OCI-LY3 (cell line): ENCODE results near the gene COX8C.

Experiments used
- H2AFZ ChIP-seq: fragments of 200-600, 300-600 bp; shearing (Covaris generic); 2 replicates; pipeline ENCODE4 v1.6.0; 2014; ENCODE audit warnings: antibody characterized with exemption, low read depth, low read length
- H3K27ac ChIP-seq: fragments of 200-600, 300-600 bp; sonication (generic); 2 replicates; pipeline ENCODE4 v1.5.1; 2014; ENCODE audit warnings: mild to moderate bottlenecking, low read length, moderate library complexity, mixed read lengths
- H3K27me3 ChIP-seq: fragments of 200-600, 300-600 bp; sonication (generic); 2 replicates; pipeline ENCODE4 v1.6.1; 2014; ENCODE audit warnings: low read depth, low read length, mixed read lengths
- H3K36me3 ChIP-seq: fragments of 200-600, 300-600 bp; sonication (generic); replicated peaks from 2 replicates; pipeline ENCODE3; 2014; ENCODE audit warnings: low read depth, low read length, mixed read lengths
- H3K4me1 ChIP-seq: fragments of 300-600, 200-600 bp; sonication (generic); 2 replicates; pipeline ENCODE4 v1.6.1; 2014; ENCODE audit warnings: low read length, mixed read lengths
- H3K4me2 ChIP-seq: fragments of 200-600, 300-600 bp; sonication (generic); 2 replicates; pipeline ENCODE4 v1.6.1; 2014; ENCODE audit warnings: low read length, mixed read lengths
- H3K4me3 ChIP-seq: fragments of 300-600, 200-600 bp; sonication (generic); 2 replicates; pipeline ENCODE4 v1.5.1; 2014; ENCODE audit warnings: antibody characterized with exemption, mild to moderate bottlenecking, low read length, moderate library complexity
- H3K79me2 ChIP-seq: fragments of 300-600, 200-600 bp; shearing (Covaris generic); 2 replicates; pipeline ENCODE4 v1.6.1; 2014; ENCODE audit warnings: mild to moderate bottlenecking, low read length, mixed read lengths
- H3K9ac ChIP-seq: fragments of 300-600, 200-600 bp; shearing (Covaris generic); 2 replicates; pipeline ENCODE4 v1.6.0; 2014; ENCODE audit warnings: mild to moderate bottlenecking, low read length, moderate library complexity
- H3K9me3 ChIP-seq: fragments of 200-600, 300-600 bp; shearing (Covaris generic); 2 replicates; pipeline ENCODE4 v1.6.1; 2014; ENCODE audit warnings: low read length, mixed read lengths; ENCODE audit not compliant: insufficient read depth
- H4K20me1 ChIP-seq: fragments of 200-600, 300-600 bp; sonication (generic); 2 replicates; pipeline ENCODE4 v1.6.1; 2016; ENCODE audit warnings: low read length, mixed read lengths; ENCODE audit not compliant: insufficient read depth
- EZH2phosphoT487 ChIP-seq: fragments of 200-600 bp; shearing (Covaris generic); IDR thresholded peaks from 2 replicates; pipeline ENCODE4 v1.6.1; 2018; ENCODE audit warnings: antibody characterized with exemption, mixed run types, low read depth
- TF ChIP-seq, protein P1 (sequence below): fragments of 200-600, 300-600 bp; sonication (generic); IDR thresholded peaks from 2 replicates; pipeline ENCODE4 v1.5.1; 2014; ENCODE audit warnings: antibody characterized with exemption, low read length, low read depth

Gene COX8C

DNA sequence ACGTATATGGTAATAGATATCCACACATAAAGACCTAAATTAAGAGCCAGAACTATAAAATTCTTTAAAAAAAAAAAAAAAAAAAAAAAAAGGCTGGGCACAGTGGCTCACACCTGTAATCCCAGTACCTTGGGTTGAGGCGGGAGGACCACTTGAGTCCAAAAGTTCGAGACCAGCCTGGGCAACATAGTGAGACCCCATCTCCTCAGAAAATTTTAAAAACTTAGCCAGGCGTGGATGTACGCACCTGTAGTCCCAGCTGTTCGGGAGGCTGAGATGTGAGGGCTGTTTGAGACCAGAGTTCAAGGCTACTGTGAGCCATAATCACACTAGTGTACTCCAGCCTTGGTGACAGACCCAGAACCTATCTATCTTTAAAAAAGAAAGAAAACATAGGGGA, 18.4 kb upstream of the COX8C start:
- H3K9me3 ChIP-seq, result no peaks in the 10 kb centered on the region
- H3K4me2 ChIP-seq, result no peak overlapping the region
- no peak overlapping the region for H3K4me3 ChIP-seq
- H3K27ac ChIP-seq, result no peak overlapping the region
- H3K9ac ChIP-seq, result no peak overlapping the region
- no peaks in the 10 kb centered on the region for H3K27me3 ChIP-seq
- peaks cover 39% of the 10 kb centered on the region for H4K20me1 ChIP-seq
- H3K36me3 ChIP-seq, result no peaks in the 10 kb centered on the region
- H2AFZ ChIP-seq, result no peak overlapping the region
- H3K79me2 ChIP-seq, result peaks cover 93% of the 10 kb centered on the region
- peaks cover 32% of the 10 kb centered on the region for H3K4me1 ChIP-seq
- TF ChIP-seq EZH2phosphoT487, result no peak
- TF ChIP-seq, protein P1, sequence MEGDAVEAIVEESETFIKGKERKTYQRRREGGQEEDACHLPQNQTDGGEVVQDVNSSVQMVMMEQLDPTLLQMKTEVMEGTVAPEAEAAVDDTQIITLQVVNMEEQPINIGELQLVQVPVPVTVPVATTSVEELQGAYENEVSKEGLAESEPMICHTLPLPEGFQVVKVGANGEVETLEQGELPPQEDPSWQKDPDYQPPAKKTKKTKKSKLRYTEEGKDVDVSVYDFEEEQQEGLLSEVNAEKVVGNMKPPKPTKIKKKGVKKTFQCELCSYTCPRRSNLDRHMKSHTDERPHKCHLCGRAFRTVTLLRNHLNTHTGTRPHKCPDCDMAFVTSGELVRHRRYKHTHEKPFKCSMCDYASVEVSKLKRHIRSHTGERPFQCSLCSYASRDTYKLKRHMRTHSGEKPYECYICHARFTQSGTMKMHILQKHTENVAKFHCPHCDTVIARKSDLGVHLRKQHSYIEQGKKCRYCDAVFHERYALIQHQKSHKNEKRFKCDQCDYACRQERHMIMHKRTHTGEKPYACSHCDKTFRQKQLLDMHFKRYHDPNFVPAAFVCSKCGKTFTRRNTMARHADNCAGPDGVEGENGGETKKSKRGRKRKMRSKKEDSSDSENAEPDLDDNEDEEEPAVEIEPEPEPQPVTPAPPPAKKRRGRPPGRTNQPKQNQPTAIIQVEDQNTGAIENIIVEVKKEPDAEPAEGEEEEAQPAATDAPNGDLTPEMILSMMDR, result no peak

DNA sequence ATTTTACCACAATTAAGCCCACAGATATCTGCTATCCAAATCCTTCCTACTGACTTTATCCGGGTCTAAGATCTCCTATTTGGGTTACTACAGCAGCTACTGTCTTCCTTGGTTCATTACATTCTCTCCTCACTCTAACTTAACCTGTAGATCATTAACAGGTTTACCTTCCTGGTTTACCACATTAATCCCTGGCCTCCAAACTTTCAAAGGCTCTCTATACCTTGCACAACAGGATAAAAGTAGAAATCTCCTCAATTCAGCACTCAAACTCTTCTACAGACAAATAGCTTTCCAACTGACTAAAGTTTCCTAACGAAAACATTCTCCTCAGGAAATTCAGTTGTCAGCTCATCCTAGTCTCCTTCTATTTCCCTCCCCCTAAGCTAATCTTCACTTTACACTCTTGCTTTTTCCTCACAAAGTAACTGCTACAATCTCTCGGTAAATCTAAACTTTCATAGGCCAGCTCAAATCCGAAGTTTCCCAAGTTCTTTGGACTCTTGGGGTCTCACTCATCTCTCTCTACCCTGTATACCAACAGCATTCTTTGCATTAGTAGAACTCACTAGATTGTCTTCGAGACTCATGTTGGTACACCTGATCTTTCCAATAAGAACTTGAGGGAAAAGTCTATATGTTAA, 16.9 kb upstream of the COX8C start:
- Histone ChIP-seq H3K4me2 (peak overlapping the region; percentile 96; the same call in 1 of the 2 replicates), H3K4me1 (peaks cover 33% of the 10 kb centered on the region), H3K36me3 (no peaks in the 10 kb centered on the region), H3K27me3 (no peaks in the 10 kb centered on the region), H3K79me2 (peaks cover 84% of the 10 kb centered on the region), H3K9me3 (no peaks in the 10 kb centered on the region), H3K4me3 (no peak overlapping the region), H3K27ac (no peak overlapping the region), H4K20me1 (peaks cover 34% of the 10 kb centered on the region), H2AFZ (no peak overlapping the region), H3K9ac (no peak overlapping the region)
- TF ChIP-seq, protein P1, result no peak
- TF ChIP-seq EZH2phosphoT487, result no peak

DNA sequence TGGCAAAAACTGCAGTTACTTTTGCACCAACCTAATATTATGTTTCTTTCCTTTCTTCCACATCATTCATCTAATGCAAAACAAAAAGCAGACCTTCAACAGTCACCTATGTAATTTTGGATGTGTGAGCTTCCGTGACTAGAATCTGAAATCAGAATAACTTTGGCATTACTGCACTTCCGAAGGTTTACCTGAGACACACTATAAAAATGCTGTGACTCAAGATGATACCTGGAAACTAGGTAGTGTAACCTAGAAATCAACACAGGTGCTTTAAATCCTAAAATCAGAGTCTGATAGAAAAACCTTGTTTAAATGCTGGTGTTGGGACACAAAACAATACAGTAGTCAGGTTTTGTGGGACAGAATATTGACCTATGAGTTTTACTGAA, 16.4 kb upstream of the COX8C start:
- Histone ChIP-seq H3K27me3 (no peaks in the 10 kb centered on the region), H2AFZ (no peak overlapping the region), H3K4me3 (no peak overlapping the region), H3K9me3 (no peaks in the 10 kb centered on the region), H3K27ac (no peak overlapping the region), H4K20me1 (peaks cover 34% of the 10 kb centered on the region), H3K4me1 (peaks cover 33% of the 10 kb centered on the region), H3K4me2 (peak overlapping the region; percentile 96), H3K36me3 (no peaks in the 10 kb centered on the region), H3K9ac (no peak overlapping the region), H3K79me2 (peaks cover 79% of the 10 kb centered on the region)
- TF ChIP-seq EZH2phosphoT487, result no peak
- TF ChIP-seq, protein P1, result no peak

DNA sequence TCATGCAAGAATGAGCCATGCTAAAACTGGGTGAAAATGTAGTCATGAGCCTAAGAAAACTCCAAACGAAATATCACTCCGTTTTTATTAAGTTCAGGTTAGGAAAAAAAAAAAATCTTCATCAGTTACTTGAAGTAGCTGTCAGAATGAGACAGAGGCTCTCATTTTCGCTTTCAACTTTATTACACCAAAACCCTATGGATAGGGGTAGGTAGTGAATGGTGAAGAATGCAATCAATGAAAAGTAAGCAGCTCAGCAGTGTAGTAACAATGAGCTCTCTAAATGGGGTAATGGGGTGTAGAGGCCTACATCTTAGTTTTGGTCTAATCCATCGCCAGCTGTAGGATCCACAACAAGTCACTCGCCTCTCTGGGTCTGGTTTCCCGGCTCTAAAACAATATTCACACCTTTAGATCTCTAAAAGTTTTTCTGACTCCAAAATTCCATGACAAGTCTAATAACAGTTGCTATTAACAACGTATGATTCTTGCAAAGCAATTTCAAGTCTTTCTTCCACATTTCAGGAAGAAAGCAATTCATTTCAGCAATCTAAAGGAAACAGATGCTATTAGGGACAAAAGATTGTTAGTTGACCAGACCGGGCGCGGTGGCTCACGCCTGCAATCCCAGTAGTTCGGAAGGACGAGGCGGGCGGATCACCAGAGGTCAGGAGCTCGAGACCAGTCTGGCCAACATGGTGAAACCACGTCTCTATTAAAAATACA, 15.8 kb upstream of the COX8C start:
- Histone ChIP-seq H3K27me3 (no peaks in the 10 kb centered on the region), H2AFZ (no peak overlapping the region), H3K9ac (no peak overlapping the region), H3K4me3 (peak overlapping the region; percentile 87), H4K20me1 (peaks cover 34% of the 10 kb centered on the region), H3K36me3 (peaks cover 3% of the 10 kb centered on the region), H3K4me1 (peaks cover 33% of the 10 kb centered on the region), H3K9me3 (peaks cover 3% of the 10 kb centered on the region; the same call in 1 of the 2 replicates), H3K27ac (no peak overlapping the region), H3K4me2 (peak overlapping the region; percentile 96), H3K79me2 (peaks cover 73% of the 10 kb centered on the region)
- TF ChIP-seq, protein P1, result no peak
- TF ChIP-seq EZH2phosphoT487, result no peak
